AG04450 (cell line): ENCODE data around the gene CFAP53. TPM values are rescaled to one million over a fixed set of nuclear protein-coding genes. Genes with fewer than 3 reads are reported as not detected.

ENCODE experiments used
- CTCF ChIA-PET: fragments of 300-600, 350-600 bp; formaldehyde crosslinking; extraction: SDS; loops from one replicate; lab custom pipeline; 2022; ENCODE audit warnings: antibody characterized with exemption, inconsistent platforms; lab: Charles Lee
- POLR2A ChIA-PET: fragments of 350-600 bp; formaldehyde crosslinking; extraction: SDS; loops from one replicate; lab custom pipeline; 2021; ENCODE audit warnings: antibody characterized with exemption, inconsistent platforms; lab: Yijun Ruan, JAX
- DNase-seq: peaks from one replicate; pipeline ENCODE4 v3.0.0-alpha.2; 2011; ENCODE audit warnings: low read depth, low spot score
- H3K27ac ChIP-seq: one replicate; pipeline ENCODE4 v1.5.1; 2012; ENCODE audit warnings: low read depth, low read length, control low read depth
- H3K27me3 ChIP-seq: one replicate; pipeline ENCODE4 v1.6.0; 2012; ENCODE audit warnings: low read length; ENCODE audit not compliant: control insufficient read depth, insufficient read depth
- H3K4me3 ChIP-seq: 2 replicates; pipeline ENCODE4 v1.5.1; 2011; ENCODE audit warnings: mild to moderate bottlenecking, low read depth, low read length, control low read depth
- H3K9me3 ChIP-seq: 2 replicates; pipeline ENCODE4 v1.5.1; 2012; ENCODE audit warnings: low read length; ENCODE audit not compliant: control insufficient read depth, insufficient read depth
- CTCF ChIP-seq: IDR thresholded peaks from 2 replicates; pipeline ENCODE4 v1.5.1; 2011; ENCODE audit warnings: low read depth, low read length, control low read depth, inconsistent platforms
- polyA plus RNA-seq: library from polyadenylated mRNA; depleted of rRNA; stranded (reverse); fragments of >200 nt; gene quantifications from 2 replicates; pipeline ENCODE4 v1.2.3, GENCODE V29; 2011

Gene CFAP53
- polyA plus RNA-seq, 1 experiment: 0.26 TPM

GRCh38 chr18:50186385-50186784 lies 79.9 kb downstream of the CFAP53 start:
- H3K4me3 ChIP-seq: no peak overlapping the region
- DNase-seq: no peak
- TF ChIP-seq CTCF: no peak
- H3K9me3 ChIP-seq: no peaks in the 10 kb centered on the region
- CTCF ChIA-PET: no interaction called here
- POLR2A ChIA-PET: no interaction called here
- no peak overlapping the region for H3K27ac ChIP-seq
- peaks cover 5% of the 10 kb centered on the region for H3K27me3 ChIP-seq

- TF ChIP-seq CTCF: no peak
- CTCF ChIA-PET: interaction anchor here (1.0 kb wide), 1 partner anchor 174 kb away, joined by 4 read pairs; no protein-coding TSS in a partner anchor
Observed at GRCh38 chr18:50183556-50183955, 82.7 kb downstream of the CFAP53 start.

GRCh38 chr18:50182511-50182910 lies 83.8 kb downstream of the CFAP53 start:
- H3K27ac ChIP-seq: no peak overlapping the region
- TF ChIP-seq CTCF: no peak
- CTCF ChIA-PET: no interaction called here
- no peak for DNase-seq
- H3K9me3 ChIP-seq: no peaks in the 10 kb centered on the region
- no peak overlapping the region for H3K4me3 ChIP-seq
- POLR2A ChIA-PET: no interaction called here
- H3K27me3 ChIP-seq: no peaks in the 10 kb centered on the region

More at GRCh38 chr18:50183556-50183955, 82.7 kb downstream of the CFAP53 start:
- no peak for DNase-seq
- H3K9me3 ChIP-seq: no peaks in the 10 kb centered on the region
- no peaks in the 10 kb centered on the region for H3K27me3 ChIP-seq
- H3K4me3 ChIP-seq: no peak overlapping the region
- no peak overlapping the region for H3K27ac ChIP-seq
- POLR2A ChIA-PET: no interaction called here

- ChIA-PET POLR2A (no interaction called here), CTCF (interaction anchor here (2.3 kb wide), 1 partner anchor 176 kb away, joined by 5 read pairs; no protein-coding TSS in a partner anchor)
- Histone ChIP-seq H3K27me3 (no peaks in the 10 kb centered on the region), H3K27ac (no peak overlapping the region), H3K9me3 (no peaks in the 10 kb centered on the region), H3K4me3 (no peak overlapping the region)
- no peak for TF ChIP-seq CTCF
- DNase-seq: no peak
Observed at GRCh38 chr18:50181590-50181989, 84.7 kb downstream of the CFAP53 start.

- CTCF ChIA-PET: interaction anchor here (0.5 to 2.3 kb wide), 2 partner anchors 66 to 178 kb away, joined by 5 to 7 read pairs; no protein-coding TSS in a partner anchor
- no peak for TF ChIP-seq CTCF
- POLR2A ChIA-PET: no interaction called here
- no peak overlapping the region for H3K27ac ChIP-seq
- H3K4me3 ChIP-seq: no peak overlapping the region
- no peaks in the 10 kb centered on the region for H3K27me3 ChIP-seq
- no peak for DNase-seq
- no peaks in the 10 kb centered on the region for H3K9me3 ChIP-seq
Observed at GRCh38 chr18:50179465-50179864, 86.8 kb downstream of the CFAP53 start.
